GM21825 (cell line): ENCODE data around the gene UBXN2A.
"Not testable (repeated sequence)": the region's sequence is repeated elsewhere in the genome, so short reads cannot be mapped to it uniquely, and the experiment has no call there.

ENCODE experiments used
- ATAC-seq: cut with Tn5 transposase; IDR thresholded peaks from one replicate; pipeline ENCODE4 v1.9.1; 2021; ENCODE audit warnings: mild to moderate bottlenecking, moderate library complexity; ENCODE audit not compliant: unreplicated experiment

UBXN2A gene

DNA sequence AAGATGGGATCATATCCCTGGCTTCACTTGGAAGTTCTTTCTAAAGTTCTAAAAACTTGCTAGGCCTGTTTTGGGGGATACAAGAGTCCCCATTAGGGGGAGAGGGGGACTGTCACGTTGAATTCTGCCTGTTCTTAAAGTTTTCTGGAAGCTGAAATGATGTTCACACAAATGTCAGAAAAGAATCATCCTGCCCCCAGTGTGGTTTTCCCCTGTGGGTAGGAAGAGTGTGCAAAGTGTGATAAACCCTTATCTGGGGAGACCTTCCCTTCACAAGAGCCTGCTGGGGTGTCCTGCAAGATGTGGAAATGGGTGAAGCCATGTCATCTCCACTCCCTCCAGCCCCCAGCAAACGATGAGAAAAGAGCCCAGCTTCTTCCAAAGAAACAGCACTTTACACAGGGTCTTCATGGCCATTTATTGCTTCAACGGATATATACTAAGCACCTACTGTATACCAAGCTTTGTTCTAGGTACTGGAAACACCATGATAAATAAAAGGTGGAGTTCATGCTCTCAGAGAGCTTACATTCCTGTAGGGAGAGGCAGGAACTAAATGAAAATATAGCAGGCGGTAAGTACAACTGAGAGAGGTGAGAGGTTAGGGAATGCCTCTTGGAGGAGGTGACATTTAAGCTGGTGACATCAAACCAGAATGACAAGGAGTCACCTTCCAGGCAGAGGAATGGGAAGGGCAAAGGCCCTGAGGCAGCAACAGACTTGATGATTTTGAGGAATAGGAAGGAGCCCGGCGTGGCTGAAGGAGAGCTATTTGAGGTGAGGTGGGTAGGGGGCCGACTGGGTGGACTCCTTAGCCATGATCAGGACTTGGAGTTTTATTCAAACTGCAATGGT is 71.2 kb downstream of the UBXN2A start:
- no peak for ATAC-seq

DNA sequence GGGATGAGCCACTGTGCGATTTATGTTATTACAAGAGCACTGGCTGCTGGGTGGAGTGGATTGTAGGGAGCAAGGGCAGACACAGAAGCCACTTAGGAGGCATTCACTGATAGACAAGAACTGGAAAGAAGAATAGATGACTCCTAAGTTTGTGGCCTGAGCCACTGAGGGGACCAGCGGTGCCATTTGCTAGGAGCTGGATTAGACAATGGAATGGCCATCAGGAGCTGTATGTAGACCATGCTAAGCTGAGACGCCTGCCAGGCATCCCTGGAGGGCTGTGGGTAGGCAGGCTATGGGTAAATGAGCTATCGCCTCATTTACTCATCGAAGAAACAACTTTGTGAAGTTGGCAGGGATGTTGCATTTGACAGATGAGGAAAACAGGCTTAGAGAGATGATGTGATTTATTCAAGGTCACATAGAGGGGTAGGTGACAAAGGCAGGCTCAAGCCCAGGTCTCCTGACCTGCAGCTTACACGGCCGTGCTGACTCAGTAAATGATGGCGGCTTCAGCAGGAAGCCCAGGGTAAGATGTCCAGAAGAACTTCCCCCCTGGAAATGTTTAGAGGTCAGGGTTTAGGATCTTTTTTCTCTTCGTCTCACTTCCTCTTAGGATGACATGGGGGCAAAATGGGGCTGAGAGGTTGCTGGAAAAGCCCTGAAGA is 72.4 kb downstream of the UBXN2A start:
- no peak for ATAC-seq

DNA sequence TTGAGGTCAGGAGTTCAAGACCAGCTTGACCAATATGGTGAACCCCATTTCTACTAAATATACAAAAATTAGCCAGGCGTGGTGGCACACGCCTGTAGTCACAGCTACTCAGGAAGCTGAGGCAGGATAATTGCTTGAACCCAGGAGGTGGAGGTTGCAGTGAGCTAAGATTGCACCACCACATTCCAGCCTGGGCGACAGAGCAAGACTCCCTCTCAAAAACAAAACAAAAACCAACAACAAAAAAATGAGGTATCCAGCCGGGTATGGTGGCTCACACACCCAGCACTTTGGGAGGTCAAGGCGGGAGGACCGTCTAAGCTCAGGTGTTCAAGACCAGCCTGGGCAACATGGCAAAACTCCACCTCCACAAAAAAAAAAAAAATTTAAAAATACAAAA is 74.6 kb downstream of the UBXN2A start:
- not testable (repeated sequence) for ATAC-seq

- ATAC-seq: no peak
These were observed 75.5 kb downstream of the UBXN2A start for GRCh38 chr2:24015562-24016375.

DNA sequence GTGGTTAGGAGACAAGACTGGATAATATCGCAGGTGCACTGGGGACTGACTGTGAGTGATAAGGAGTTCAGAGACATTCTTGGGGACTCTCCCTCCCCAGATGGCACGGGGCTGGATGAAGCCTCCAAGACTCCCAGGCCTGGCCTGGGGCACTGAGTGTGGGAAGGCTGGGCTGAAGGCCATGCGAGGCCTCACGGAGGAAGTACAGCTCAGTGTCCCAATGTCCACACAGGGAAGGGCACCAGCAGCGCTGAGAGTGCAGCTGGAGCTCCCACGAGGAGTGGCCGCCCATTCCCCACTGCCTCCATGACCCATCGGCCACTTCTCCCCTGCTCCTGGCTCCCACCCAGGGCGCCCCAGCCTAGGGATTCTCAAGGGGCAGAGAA is 76.1 kb downstream of the UBXN2A start:
- no peak for ATAC-seq

DNA sequence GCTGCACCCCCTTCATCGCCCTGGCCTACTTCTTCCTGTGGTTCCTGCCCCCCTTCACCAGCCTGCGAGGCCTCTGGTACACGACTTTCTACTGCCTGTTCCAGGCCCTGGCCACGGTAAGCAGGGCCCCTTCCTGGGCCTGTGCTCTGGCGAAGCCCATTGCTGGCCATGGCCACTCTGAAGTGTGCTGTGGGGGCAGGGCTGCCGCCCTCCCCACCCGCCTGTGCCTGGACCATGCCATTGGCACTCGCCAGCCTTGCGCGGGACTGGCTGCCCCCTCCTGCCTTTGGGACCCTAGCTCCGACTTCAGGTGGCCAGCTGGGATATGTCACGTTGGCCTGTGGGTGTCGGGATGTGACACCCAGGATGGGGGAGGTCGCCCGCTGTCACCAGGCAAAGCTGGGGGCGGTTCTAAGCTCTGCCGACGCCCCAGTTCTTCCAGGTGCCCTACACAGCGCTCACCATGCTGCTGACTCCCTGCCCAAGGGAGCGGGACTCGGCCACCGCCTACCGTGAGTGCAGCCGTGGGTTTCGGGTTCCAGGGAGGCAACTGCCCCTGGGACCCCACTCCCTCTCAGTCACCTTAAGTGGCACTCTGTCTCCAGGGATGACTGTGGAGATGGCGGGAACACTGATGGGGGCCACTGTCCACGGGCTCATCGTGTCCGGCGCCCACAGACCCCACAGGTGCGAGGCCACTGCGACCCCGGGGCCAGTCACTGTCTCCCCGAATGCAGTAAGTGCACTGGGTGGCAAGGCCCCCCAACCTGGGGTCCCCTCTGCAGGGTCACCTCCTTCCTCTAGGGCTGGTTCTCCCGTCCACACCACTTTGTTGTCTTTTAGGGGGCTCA is 76.8 kb downstream of the UBXN2A start:
- ATAC-seq: no peak

- ATAC-seq: no peak
These were observed 77.4 kb downstream of the UBXN2A start for GRCh38 chr2:24017711-24018110.

DNA sequence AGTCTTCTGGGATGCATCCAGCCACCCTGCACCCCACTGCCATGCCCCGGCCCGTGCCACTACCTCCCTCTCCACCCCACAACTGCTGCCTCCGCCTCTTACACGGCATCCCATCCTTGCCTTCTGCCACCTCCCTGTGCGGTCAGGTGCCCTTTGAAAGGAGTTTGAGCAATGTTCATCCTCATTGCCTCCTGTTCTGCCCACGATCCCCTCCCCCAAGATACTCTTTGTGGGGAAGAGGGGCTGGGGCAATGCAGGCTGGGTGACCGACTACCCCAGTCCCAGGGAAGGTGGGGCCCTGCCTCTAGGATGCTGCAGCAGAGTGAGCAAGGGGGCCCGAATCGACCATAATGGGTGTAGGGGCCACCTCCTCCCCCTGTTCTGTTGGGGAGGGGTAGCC is 78.0 kb downstream of the UBXN2A start:
- no peak for ATAC-seq

DNA sequence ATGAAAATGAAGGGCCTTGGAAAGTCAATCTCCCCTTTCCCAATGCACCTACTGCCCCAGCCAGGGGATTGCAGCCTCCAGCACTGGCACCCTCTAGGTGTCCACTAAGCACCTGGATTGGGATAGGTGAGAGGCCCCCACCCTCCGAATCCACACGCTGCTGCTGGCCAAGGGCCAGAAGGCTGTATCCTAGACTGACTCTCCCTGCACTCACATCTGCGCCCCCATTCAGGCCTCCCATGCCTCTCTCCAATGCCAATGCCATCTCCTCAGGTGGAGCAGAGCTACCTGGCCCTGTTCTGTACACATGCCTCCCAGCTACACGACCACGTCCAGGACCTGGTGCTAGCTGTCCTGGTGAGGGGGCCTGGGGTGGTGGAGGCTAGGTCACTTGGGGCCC is 79.5 kb downstream of the UBXN2A start:
- ATAC-seq: no peak

DNA sequence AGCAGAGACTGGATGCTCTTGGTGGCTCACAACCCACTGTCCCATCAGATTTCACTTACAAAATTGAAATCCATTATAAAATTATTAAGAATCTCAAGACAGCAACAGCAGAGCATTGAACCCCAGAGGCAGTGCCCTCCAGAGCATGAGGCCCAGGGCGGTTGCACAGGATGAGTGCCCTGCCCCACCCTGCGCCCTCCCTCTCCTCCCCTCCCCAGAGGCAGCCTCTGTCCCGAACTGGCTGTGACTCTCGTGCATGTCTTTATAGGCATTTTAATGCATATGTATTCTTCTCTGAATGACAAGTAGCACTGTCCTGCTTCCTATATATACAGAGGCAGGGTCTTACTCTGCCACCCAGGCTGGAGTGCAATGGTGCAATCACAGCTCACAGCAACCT is 80.0 kb downstream of the UBXN2A start:
- no peak for ATAC-seq

GRCh38 chr2:24021122-24021998 is 81.1 kb downstream of the UBXN2A start:
- no peak for ATAC-seq

DNA sequence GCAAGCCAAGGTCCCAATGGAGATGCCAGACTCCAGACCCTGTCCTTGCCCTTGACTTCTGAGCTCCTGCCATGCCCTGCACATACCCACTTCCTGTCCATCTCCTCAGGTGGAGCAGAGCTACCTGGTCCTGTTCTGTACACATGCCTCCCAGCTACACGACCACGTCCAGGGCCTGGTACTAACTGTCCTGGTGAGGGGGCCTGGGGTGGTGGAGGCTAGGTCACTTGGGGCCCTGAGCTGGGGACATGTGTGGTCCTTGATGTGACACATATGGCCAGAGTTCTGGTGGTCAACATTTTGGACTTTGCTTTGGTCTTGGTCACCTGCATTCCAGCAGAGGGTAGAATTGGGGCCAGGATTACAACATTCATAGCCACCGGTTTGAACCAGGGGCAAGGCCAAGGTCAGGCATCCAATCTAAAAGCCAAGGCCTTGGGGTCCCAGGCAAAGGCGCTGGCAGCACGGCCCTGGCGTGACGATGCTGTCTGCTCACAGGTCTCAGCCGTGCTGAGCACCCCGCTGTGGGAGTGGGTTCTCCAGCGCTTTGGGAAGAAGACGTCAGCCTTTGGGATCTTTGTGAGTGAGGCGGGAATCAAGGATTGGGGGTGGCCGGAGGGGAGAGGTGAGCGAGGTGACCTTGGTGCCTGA is 82.2 kb downstream of the UBXN2A start:
- ATAC-seq: no peak

GRCh38 chr2:24022975-24023575 is 82.8 kb downstream of the UBXN2A start:
- no peak for ATAC-seq

- no peak for ATAC-seq
These were observed 83.8 kb downstream of the UBXN2A start for GRCh38 chr2:24024018-24024417.

- ATAC-seq: no peak
These were observed 84.9 kb downstream of the UBXN2A start for GRCh38 chr2:24024996-24025663.

DNA sequence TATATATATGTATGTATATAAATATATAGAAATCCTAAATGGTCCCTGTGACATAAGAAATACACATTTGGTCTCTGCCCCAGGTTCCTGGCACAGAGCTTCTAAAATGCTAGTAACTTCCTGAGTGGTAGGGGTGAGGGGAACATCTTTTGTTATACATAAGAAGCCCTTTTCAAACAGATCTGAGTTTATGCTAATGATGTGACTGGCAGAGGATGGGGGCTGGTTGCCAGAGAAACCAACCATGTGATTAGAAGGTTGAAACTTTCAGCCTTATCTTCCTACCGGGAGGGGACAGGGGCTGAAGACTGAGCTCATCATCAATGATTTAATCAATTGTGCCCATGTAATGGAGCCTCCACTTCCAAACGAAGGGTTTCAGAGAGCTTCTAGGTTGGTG is 86.0 kb downstream of the UBXN2A start:
- ATAC-seq: no peak

DNA sequence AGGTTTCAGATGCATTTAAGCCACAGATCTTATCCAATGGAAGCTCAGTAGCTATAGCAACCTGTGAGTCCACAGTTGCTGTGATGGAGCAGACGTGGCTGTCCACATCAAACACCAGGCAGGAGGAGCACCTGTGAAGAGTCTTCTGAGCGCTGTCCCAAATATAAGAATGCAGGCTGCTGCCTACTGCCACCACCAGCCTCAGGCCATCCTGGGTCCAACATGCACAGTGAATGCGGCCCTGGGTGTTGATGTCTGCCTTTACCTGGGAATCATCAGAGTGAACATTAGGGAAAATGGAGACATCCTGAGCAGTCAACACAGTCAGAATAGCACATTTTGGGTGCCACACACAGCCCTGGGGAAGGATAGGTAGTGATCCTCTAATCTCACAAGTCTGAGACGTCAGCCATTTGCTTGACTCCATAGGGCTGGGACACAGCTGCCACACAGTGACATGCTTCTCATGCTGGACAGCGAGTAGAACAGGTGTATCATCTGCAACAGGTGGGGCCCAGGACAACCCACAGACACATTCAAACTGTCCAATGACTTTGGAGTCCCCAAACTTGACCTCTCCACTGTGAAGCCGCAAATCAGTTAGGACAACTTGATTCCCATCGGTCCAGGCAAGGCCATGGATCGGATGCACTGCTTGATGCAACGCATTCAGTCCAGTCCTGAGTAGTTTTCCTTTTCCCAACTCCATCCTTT is 98.7 kb downstream of the UBXN2A start:
- no peak for ATAC-seq

DNA sequence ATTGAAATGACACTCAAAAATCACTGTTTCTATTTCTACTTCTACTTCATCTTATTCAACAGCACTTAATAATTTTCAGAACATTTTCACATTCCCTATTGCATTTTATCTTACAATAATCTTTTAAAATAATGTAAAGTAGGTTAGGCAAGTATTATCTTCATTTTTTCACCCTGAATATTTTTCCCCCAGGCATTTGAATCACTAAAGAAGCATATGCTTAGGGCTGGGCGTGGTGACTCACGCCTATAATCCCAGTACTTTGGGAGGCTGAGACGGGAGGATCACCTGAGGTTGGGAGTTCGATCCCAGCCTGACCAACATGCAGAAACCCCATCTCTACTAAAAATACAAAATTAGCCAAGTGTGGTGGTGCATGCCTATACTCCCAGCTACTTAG is 100.2 kb downstream of the UBXN2A start:
- no peak for ATAC-seq
